GM12878 (cell line): ENCODE results near the gene RPL9. TPM values are rescaled to one million over a fixed set of nuclear protein-coding genes. Genes with fewer than 3 reads are reported as not detected.

Experiments used
- ATAC-seq: fragments of 200-7000 bp; cut with Tn5 transposase; 3 replicates; pipeline ENCODE4 v1.9.1; 2020; ENCODE audit warnings: mild to moderate bottlenecking, moderate library complexity
- BruUV-seq: library from RNA; stranded (reverse); fragments of 400-500 nt; replicated peaks from 2 replicates; lab custom pipeline; 2021; lab: Mats Ljungman, UMichigan
- CTCF ChIA-PET: fragments of 300-600 bp; sonication (Branson Sonifier 250); formaldehyde crosslinking; extraction: SDS; loops from one replicate; lab custom pipeline; 2021; ENCODE audit warnings: inconsistent platforms; lab: Yijun Ruan, JAX
- POLR2A ChIA-PET: fragments of 350-600 bp; formaldehyde crosslinking; extraction: SDS; loops from one replicate; lab custom pipeline; 2021; ENCODE audit warnings: inconsistent platforms; lab: Charles Lee
- RAD21 ChIA-PET: fragments of 300-600 bp; sonication (Branson Sonifier 250); formaldehyde crosslinking; loops from one replicate; lab custom pipeline; 2023; ENCODE audit warnings: antibody characterized with exemption; ENCODE audit not compliant: unreplicated experiment; lab: Charles Lee
- SMC1A ChIA-PET: fragments of 300-600 bp; sonication (Branson Sonifier 250); formaldehyde crosslinking; loops from one replicate; lab custom pipeline; 2023; ENCODE audit not compliant: unreplicated experiment, uncharacterized antibody; lab: Charles Lee
- DNase-seq: peaks from one replicate; pipeline ENCODE4 v3.0.0-alpha.2; 2011; ENCODE audit warnings: low read depth, low spot score
- FAIRE-seq: peaks from 3 replicates; lab custom pipeline; 2011; peaks lifted over from hg19 to GRCh38; lab: Jason Lieb, UNC
- H2AFZ ChIP-seq: 2 replicates; pipeline ENCODE4 v1.6.0; 2011; ENCODE audit warnings: low read depth, low read length, control low read depth; ENCODE audit not compliant: control insufficient read depth
- H3K27ac ChIP-seq: 2 replicates; pipeline ENCODE4 v1.5.1; 2011; ENCODE audit warnings: control low read depth; ENCODE audit not compliant: control insufficient read depth, insufficient read depth
- H3K27me3 ChIP-seq, 2 experiments: replicated peaks in 1 of 2; 2 replicates each; pipeline versions ENCODE4 v1.6.0 to v1.6.1; 2011; ENCODE audit warnings: low read length in 1 of 2; ENCODE audit not compliant: control insufficient read depth in 2 of 2, insufficient read depth in 2 of 2
- H3K36me3 ChIP-seq, 2 experiments: 2 replicates each; pipeline ENCODE4 v1.5.1; 2011; ENCODE audit warnings: low read length in 1 of 2; ENCODE audit not compliant: control insufficient read depth in 2 of 2, insufficient read depth in 2 of 2
- H3K4me1 ChIP-seq: 2 replicates; pipeline ENCODE4 v1.6.1; 2011; ENCODE audit warnings: mild to moderate bottlenecking, low read length, moderate library complexity, mixed read lengths; ENCODE audit not compliant: control insufficient read depth, insufficient read depth
- H3K4me2 ChIP-seq: 2 replicates; pipeline ENCODE4 v1.6.0; 2011; ENCODE audit warnings: control low read depth; ENCODE audit not compliant: control insufficient read depth, insufficient read depth
- H3K4me3 ChIP-seq: fragments of 200-600 bp; sonication (generic); 2 replicates; pipeline ENCODE4 v1.5.1; 2016
- H3K79me2 ChIP-seq: 2 replicates; pipeline ENCODE4 v1.6.0; 2011; ENCODE audit warnings: low read length; ENCODE audit not compliant: control insufficient read depth, insufficient read depth
- H3K9ac ChIP-seq: 2 replicates; pipeline ENCODE4 v1.8.0; 2011; ENCODE audit warnings: low read length, control low read depth, mixed read lengths; ENCODE audit not compliant: control insufficient read depth, insufficient read depth
- H3K9me3 ChIP-seq: replicated peaks from 3 replicates; pipeline ENCODE4 v1.5.1; 2011; ENCODE audit warnings: mild to moderate bottlenecking, low read length; ENCODE audit not compliant: control insufficient read depth, insufficient read depth
- H4K20me1 ChIP-seq: 2 replicates; pipeline ENCODE4 v1.6.0; 2011; ENCODE audit not compliant: control insufficient read depth, insufficient read depth
- BCL3 ChIP-seq: IDR thresholded peaks from 2 replicates; pipeline ENCODE4 v1.6.1; 2011; ENCODE audit warnings: borderline replicate concordance, low read depth, mild to moderate bottlenecking, moderate library complexity, low read length; ENCODE audit not compliant: insufficient read depth, poor library complexity, severe bottlenecking
- BHLHE40 ChIP-seq, 2 experiments: fragments of 450-650 bp in 1 of 2; IDR thresholded peaks; 2 replicates each; pipeline ENCODE4 v1.6.1; 2011 to 2017; ENCODE audit warnings: low read depth in 2 of 2, borderline replicate concordance in 1 of 2, improper control_type of control experiment in 1 of 2, low read length in 1 of 2, mild to moderate bottlenecking in 1 of 2
- CBFB ChIP-seq: IDR thresholded peaks from 2 replicates; pipeline ENCODE4 v1.6.1; 2016; ENCODE audit warnings: antibody characterized with exemption, low read depth
- GABPA ChIP-seq: IDR thresholded peaks from 2 replicates; pipeline ENCODE4 v1.6.1; 2014; ENCODE audit warnings: antibody characterized with exemption, low read depth, mild to moderate bottlenecking, inconsistent platforms
- GATAD2B ChIP-seq: fragments of 450-650 bp; conservative IDR thresholded peaks from 2 replicates; pipeline ENCODE4 v1.6.1; 2017; ENCODE audit warnings: low read depth, mild to moderate bottlenecking, moderate library complexity
- IKZF2 ChIP-seq, 2 experiments: fragments of 450-650 bp; IDR thresholded peaks; 2 replicates each; pipeline ENCODE4 v1.6.1; 2017; ENCODE audit warnings: mild to moderate bottlenecking in 2 of 2, moderate library complexity in 2 of 2
- MEF2A ChIP-seq: IDR thresholded peaks from 2 replicates; pipeline ENCODE4 v1.6.1; 2011; ENCODE audit warnings: low read depth, mild to moderate bottlenecking, low read length, moderate library complexity; ENCODE audit not compliant: insufficient read depth
- MEF2B ChIP-seq: fragments of 450-650 bp; IDR thresholded peaks from 2 replicates; pipeline ENCODE4 v1.6.1; 2018; ENCODE audit warnings: mild to moderate bottlenecking, moderate library complexity; ENCODE audit not compliant: partially characterized antibody, poor library complexity, severe bottlenecking
- PKNOX1 ChIP-seq: fragments of 450-650 bp; IDR thresholded peaks from 2 replicates; pipeline ENCODE4 v1.6.1; 2016; ENCODE audit warnings: mild to moderate bottlenecking
- POLR2AphosphoS2 ChIP-seq: IDR thresholded peaks from 2 replicates; pipeline ENCODE4 v1.6.1; 2011; ENCODE audit warnings: low read depth, mild to moderate bottlenecking, low read length, improper control_type of control experiment, moderate library complexity
- PRDM15 ChIP-seq: fragments of 450-650 bp; formaldehyde crosslinking; IDR thresholded peaks from 2 replicates; pipeline ENCODE4 v1.4.0; 2020; ENCODE audit warnings: mild to moderate bottlenecking, moderate library complexity
- TBL1XR1 ChIP-seq: IDR thresholded peaks from 2 replicates; pipeline ENCODE4 v1.6.1; 2012; ENCODE audit warnings: low read depth, low read length, improper control_type of control experiment
- ZNF592 ChIP-seq: fragments of 450-650 bp; IDR thresholded peaks from 2 replicates; pipeline ENCODE4 v1.6.1; 2017; ENCODE audit warnings: mild to moderate bottlenecking, moderate library complexity
- WGBS: methylation state at CpG from one replicate; pipeline ENCODE4 v1.1.6; 2016; ENCODE audit warnings: low lambda C conversion rate; ENCODE audit not compliant: insufficient replicate concordance, insufficient coverage; ENCODE audit errors: missing lambda C conversion rate; 5-methylcytosine and 5-hydroxymethylcytosine counted together
- in situ Hi-C: fragments of 300-500 bp; cut with MboI; formaldehyde crosslinking; loops from 9 replicates; pipeline ENCODE4 v1.14.3; 2018; ENCODE audit warnings: mixed read lengths
- intact Hi-C: fragments of 100-400 bp; cut with micrococcal nuclease; formaldehyde crosslinking; loops from one replicate; pipeline ENCODE4 v1.14.2; 2022; ENCODE audit not compliant: unreplicated experiment
- polyA plus RNA-seq, 11 experiments: library from polyadenylated mRNA; depleted of rRNA in 4 of 11; unstranded in 6 of 11; stranded (reverse) in 5 of 11; fragments of >200 nt; fragmentation: Nextera tagmentation in 4 of 11; fragmentation: Illumina TruSeq in 1 of 11; extraction: Ambion mirVana in 4 of 11; extraction: Trizol in 1 of 11; gene quantifications; 1 replicate in 1 of 11; 2 replicates in 10 of 11; pipeline versions ENCODE4 v1.2.1 to v1.2.3, GENCODE V29; 2011 to 2016; ENCODE audit warnings: inconsistent platforms in 2 of 11, missing spikeins in 2 of 11, low read depth in 1 of 11
- total RNA-seq, 4 experiments: library from RNA; depleted of rRNA in 3 of 4; stranded (reverse); fragments of >200 nt in 3 of 4; fragmentation: Illumina TruSeq in 1 of 4; extraction: Trizol in 1 of 4; gene quantifications; 2 replicates each; pipeline versions ENCODE4 v1.2.1 to v1.2.3, GENCODE V29; 2013 to 2021

The RPL9 gene
- total and polyA plus RNA-seq, 10 of the 15 experiments (the other 5 are each of a cell fraction or from before 2014, with no cell fraction given), result 1,006 to 4,767 (median 2,910) TPM

GRCh38 chr4:39467464-39467863 lies 8.7 kb upstream of the RPL9 start:
- H3K79me2 ChIP-seq, result no peaks in the 10 kb centered on the region; the same call in 1 of the 2 replicates
- H2AFZ ChIP-seq, result no peak overlapping the region
- ChIA-PET POLR2A (interaction anchor here (1.1 kb wide), 1 partner anchor 190 kb away, joined by 3 read pairs; no protein-coding TSS in a partner anchor), RAD21 (no interaction called here), SMC1A (interaction anchor here (0.8 to 1.3 kb wide), 3 partner anchors 9 to 506 kb away, joined by 3 read pairs; no protein-coding TSS in a partner anchor), CTCF (interaction anchor here (1.6 kb wide), 1 partner anchor 190 kb away, joined by 4 read pairs; no protein-coding TSS in a partner anchor)
- H3K9ac ChIP-seq, result no peak overlapping the region
- in situ Hi-C loops, result no loop called here
- H3K4me1 ChIP-seq, result peaks cover 7% of the 10 kb centered on the region
- 84% methylated on average over 4 of the region's 4 CpGs for WGBS
- no peaks in the 10 kb centered on the region for H3K9me3 ChIP-seq
- FAIRE-seq (peak; percentile 75), ATAC-seq (no peak), DNase-seq (no peak)
- H3K4me2 ChIP-seq, result no peak overlapping the region
- no peaks in the 10 kb centered on the region for H4K20me1 ChIP-seq
- H3K36me3 ChIP-seq, result peaks cover 2 to 29% of the 10 kb centered on the region in 2 experiments; a peak in 3 of 4 replicates
- no peaks in the 10 kb centered on the region for H3K27me3 ChIP-seq
- intact Hi-C loops, result loop anchor here (5.0 to 10.0 kb wide), 2 partner anchors 170 to 317 kb away; partner anchors contain the start of gene SMIM14
- BruUV-seq, result no TSS peak
- no peak overlapping the region for H3K4me3 ChIP-seq
- H3K27ac ChIP-seq, result no peak overlapping the region
- TF ChIP-seq GABPA (no peak), GATAD2B (no peak), CBFB (no peak), BCL3 (no peak), POLR2AphosphoS2 (no peak), PKNOX1 (no peak), TBL1XR1 (no peak), MEF2A (no peak), ZNF592 (no peak), PRDM15 (no peak), IKZF2 (IDR thresholded peaks at IDR 0.05) (no peak), MEF2B (no peak), BHLHE40 (IDR thresholded peaks at IDR 0.05; ENCODE audit: borderline replicate concordance in 1 of 2, low read depth in 2 of 2, low read length in 1 of 2) (no peak)
